Measurements from ENCODE around the gene PLXNA2. TPM values are rescaled to one million over a fixed set of nuclear protein-coding genes. Genes with fewer than 3 reads are reported as not detected.

Gene PLXNA2
- total and polyA plus RNA-seq, 2 donors (not counting 3 experiments of a cell fraction or from before 2014, with no cell fraction given): 42.6 to 229 TPM

- POLR2A ChIA-PET: no interaction called here
- Histone ChIP-seq H3K79me2 (ENCODE audit: control insufficient read depth, insufficient read depth, low read length) (peaks cover 72% of the 10 kb centered on the region), H3K9me3 (replicated peaks; ENCODE audit: control insufficient read depth, insufficient read depth, low read length) (no peaks in the 10 kb centered on the region), H3K9ac (replicated peaks; ENCODE audit: extremely low read depth, insufficient read depth, low read length) (no peak overlapping the region), H2AFZ (ENCODE audit: low read depth, low read length) (no peak overlapping the region), H4K20me1 (replicated peaks; ENCODE audit: control insufficient read depth, extremely low read depth, insufficient read depth, low read length) (no peaks in the 10 kb centered on the region), H3K36me3 (ENCODE audit: control insufficient read depth in 2 of 2, extremely low read depth in 1 of 2, insufficient read depth in 2 of 2, low read length in 2 of 2) (peaks cover 22 to 23% of the 10 kb centered on the region in 2 experiments), H3K4me2 (ENCODE audit: insufficient read depth, low read length) (no peak overlapping the region), H3K27ac (ENCODE audit: insufficient read depth, low read depth, low read length) (no peak overlapping the region), H3K27me3 (ENCODE audit: control insufficient read depth in 2 of 2, insufficient read depth in 2 of 2, low read length in 2 of 2) (no peaks in the 10 kb centered on the region), H3K4me1 (ENCODE audit: control insufficient read depth, extremely low read depth, insufficient read depth, low read length) (peaks cover 8% of the 10 kb centered on the region), H3K4me3 (replicated peaks in 1 of 3; ENCODE audit: insufficient read depth in 1 of 3, low read depth in 1 of 3, low read length in 3 of 3) (no peak overlapping the region), H3K9me1 (replicated peaks; ENCODE audit: control insufficient read depth, extremely low read depth, insufficient read depth, low read length) (no peaks in the 10 kb centered on the region)
- no peak for TF ChIP-seq FOS (IDR thresholded peaks at IDR 0.05; ENCODE audit: borderline replicate concordance, insufficient read depth, low read length)
- TF ChIP-seq POLR2A (IDR thresholded peaks at IDR 0.05; ENCODE audit: low read depth, low read length): no peak
- no peak for TF ChIP-seq MAX (IDR thresholded peaks at IDR 0.05; ENCODE audit: insufficient read depth, insufficient read length)
- TF ChIP-seq GATA2 (IDR thresholded peaks at IDR 0.05; ENCODE audit: insufficient read depth, insufficient read length, low read depth, low read length): no peak
- no peak for TF ChIP-seq POLR2AphosphoS5 (IDR thresholded peaks at IDR 0.05; ENCODE audit: insufficient read depth, low read depth, low read length)
- no peak for TF ChIP-seq EZH2 (IDR thresholded peaks at IDR 0.05; ENCODE audit: borderline replicate concordance, low read depth, low read length, severe bottlenecking)
- no peak for TF ChIP-seq JUN (IDR thresholded peaks at IDR 0.05; ENCODE audit: borderline replicate concordance, insufficient read depth, insufficient read length, low read depth)
- no peak for TF ChIP-seq MYC (IDR thresholded peaks at IDR 0.05; ENCODE audit: low read depth, low read length)
- TF ChIP-seq CTCF (IDR thresholded peaks at IDR 0.05; ENCODE audit: extremely low read depth in 1 of 2, insufficient read depth in 1 of 2, low read depth in 1 of 2, low read length in 2 of 2): no peak
- intact Hi-C loops (cut with micrococcal nuclease) (no loop called here), dilution Hi-C loops (cut with MboI; ENCODE audit: extremely low pct_ligation_motif_present, low sequenced_read_pairs) (no loop called here)
- CTCF ChIA-PET: no interaction called here
- FAIRE-seq (no peak), DNase-seq (ENCODE audit: low read depth, low spot score) (no peak)
- no TSS peak for BruUV-seq (replicated peaks)
These were observed 140.3 kb downstream of the PLXNA2 start for GRCh38 chr1:208103597-208104513.
